HG03135 (cell line): Measurements from ENCODE around the gene FGF16.
"Not testable (repeated sequence)": the region's sequence is repeated elsewhere in the genome, so short reads cannot be mapped to it uniquely, and the experiment has no call there.

Experiments used
- ATAC-seq: cut with Tn5 transposase; IDR thresholded peaks from one replicate; pipeline ENCODE4 v1.9.1; 2021; ENCODE audit warnings: mild to moderate bottlenecking, moderate library complexity; ENCODE audit not compliant: unreplicated experiment

Gene FGF16

DNA sequence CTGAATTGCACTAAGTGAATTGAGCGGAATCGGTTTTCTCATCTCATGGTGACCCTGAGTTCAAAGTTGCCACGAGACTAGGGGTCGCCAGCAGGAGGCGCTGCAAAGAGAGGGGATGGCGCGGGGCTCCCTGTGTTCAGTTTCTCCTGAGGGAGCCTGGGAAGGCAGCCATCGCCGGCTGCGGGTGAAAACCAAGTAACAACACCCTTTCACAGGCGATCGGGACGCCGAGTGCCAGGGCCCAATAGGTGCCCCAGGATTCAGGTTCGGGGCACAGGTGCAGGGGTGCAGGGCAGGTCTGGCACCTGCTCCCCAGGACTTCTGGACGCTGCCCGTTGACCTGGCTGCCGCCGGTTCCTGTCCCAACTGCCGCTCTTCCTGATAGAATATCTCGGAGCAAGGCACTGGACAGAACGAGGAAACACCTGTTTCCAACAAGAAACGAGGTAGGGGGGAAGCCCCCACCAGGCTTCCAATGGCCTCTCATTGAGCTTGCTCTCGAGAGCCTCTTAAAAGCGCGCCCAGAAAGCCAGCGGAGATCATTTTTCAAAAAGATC is 1.1 kb upstream of the FGF16 start:
- ATAC-seq: no peak

DNA sequence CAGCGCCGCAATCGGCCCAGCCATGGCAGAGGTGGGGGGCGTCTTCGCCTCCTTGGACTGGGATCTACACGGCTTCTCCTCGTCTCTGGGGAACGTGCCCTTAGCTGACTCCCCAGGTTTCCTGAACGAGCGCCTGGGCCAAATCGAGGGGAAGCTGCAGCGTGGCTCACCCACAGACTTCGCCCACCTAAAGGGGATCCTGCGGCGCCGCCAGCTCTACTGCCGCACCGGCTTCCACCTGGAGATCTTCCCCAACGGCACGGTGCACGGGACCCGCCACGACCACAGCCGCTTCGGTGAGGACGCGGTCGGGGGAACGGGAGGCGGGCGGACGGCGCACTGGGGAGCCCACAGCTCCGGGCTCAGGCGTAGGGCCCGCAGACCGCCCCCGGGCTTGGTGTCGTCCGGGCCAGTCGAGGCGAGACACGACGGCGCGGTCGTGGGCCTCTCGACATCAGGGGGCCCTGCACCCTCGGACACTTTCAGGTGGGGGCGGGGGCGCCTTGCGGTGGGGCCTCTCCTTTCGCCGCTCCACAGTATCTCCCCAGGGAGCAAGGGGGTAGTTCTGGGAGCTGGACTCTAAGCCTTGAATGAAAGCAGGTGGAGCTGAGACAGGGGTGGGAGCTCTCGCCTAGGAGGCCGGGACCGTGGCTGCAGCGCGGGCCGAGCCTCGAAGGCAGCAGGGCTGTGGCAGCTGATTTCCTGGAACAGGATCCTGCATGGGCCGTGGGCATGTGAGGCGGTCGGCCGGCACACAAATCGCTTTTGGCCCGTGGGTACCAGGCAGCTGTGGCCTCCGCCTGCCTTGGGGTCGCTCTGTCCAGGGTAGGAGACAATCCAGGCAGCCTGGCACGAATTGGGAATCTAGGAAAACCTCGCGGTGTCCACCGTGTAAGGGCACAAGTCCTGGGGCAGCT is 722 bp downstream of the FGF16 start:
- ATAC-seq: no peak

DNA sequence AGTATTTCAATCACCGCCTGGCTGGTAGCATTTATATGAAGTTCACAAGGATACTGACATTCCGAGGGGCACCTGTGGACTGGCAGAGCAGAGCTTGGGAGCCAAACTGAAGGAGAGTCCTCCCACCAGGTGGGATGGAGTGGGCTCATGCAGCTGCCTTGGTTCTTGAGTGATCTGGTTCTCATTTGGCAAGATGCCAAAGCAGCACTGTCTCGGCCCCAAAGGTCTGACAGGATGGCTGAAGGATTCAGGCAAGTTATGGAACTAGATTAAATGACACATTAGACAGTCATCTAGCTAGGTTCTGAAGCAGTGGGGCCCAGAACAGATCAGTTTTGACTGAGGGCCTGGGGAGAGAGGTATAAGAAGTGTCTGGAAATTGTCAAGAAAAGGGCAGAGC is 3.2 kb downstream of the FGF16 start:
- no peak for ATAC-seq

DNA sequence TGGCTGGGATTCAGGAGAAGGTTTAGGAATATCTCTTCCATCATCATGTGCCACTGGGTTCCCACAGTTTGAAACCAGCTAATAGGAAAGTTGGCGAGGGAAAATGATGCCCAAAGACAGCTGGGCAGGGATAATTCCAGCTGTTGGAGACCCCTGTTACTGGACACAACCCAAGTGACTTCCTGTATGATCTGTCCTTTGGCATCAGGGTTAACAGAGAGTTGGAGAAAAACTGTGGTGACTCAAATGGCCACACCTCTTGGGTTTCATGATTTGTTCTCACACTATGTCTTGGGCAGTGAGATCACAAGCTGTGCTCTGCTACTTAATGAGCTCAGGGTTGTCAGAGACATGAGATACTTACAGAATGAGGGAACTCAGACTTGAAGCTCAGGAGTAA is 3.8 kb downstream of the FGF16 start:
- ATAC-seq: no peak

DNA sequence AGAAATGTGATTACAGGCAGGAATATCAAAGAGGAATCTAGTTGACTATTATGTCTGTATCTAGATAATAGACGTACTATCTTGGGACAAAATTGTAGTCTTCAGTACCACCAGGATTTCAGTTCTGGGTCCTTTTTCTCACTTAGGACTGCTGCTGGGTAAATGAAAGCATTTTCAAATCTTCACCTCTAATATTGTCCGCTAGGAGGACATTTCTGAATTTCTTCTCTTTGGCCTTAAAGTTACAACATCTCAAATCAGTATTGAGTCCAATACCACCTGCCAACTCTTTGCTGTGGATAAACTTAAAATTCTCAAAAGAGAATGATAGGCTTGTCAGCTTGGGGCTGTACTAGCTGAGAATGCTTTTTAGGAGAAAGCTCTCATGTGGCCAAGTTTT is 6.0 kb downstream of the FGF16 start:
- no peak for ATAC-seq

DNA sequence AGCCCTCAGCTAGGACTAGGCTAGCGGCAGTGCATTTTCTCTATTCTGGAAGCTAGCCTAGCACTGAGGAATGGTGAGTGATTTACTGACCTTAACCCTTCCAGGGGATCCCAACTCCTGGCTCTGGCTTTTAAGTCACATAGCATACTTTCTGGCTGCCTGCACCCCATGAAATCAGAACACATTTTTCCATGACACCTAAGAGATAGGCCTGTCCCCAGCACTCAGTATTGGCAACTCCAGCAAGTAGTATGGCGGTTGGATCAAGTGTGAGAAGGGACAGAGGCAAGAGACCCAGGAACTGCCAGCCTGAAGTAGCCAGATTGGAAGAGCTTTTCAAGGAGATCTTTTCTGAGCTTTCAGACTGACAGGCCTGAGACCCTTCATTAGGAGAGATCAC is 8.2 kb downstream of the FGF16 start:
- no peak for ATAC-seq

DNA sequence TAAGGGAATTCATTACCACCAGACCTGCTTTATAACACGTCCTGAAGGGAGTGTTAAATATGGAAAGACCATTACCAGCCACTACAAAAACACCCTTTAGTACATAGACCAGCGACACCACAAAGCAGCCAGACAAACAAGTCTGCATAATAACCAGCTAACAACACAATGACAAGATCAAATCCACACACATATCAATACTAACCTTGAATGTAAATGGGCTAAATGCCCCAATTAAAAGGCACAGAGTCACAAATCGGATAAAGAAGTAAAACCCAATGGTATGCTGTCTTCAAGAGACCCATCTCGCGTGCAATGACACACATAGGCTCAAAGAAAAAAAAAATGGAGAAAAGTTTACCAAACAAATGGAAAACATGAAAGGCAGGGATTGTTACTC is 36.9 kb downstream of the FGF16 start:
- no peak for ATAC-seq

DNA sequence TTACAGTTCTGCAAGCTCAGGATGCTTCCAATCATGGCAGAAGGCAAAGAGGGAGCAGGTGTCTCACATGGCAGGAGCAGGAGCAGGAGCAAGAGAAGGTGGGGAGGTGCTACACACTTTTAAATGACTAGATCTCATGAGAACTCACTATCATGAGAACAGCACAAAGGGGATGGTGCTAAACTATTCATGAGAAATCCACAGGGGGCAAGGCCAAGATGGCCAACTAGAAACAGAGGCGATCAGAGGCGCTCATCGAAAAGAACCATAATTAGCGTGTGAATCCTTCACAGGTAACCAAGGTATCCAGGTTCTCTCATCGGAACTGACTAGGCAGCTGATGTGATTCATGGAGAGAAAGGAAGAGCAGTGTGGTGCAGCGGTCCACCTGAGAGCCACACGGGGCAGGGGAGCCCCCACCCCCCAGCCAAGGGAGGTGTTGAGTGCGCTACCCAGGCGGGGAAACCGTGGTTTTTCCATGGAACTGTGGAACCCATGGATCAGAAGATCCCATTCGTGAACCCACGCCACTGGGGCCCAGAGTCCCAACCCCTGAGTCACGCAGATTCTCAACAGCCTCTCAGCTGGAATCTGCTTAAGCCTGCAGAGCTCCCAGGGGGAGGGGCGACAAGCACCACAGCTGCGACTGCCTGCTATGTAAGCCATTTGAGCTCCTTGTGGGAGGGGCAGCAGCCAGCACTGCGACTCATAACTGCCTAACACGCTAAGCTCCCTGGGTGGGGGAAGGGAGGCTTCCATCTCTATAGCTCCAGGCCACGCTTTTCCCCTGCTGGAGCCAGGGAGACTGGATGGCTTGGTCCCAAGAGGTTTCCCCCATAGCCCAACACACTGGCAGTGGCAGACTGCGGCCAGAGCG is 46.7 kb downstream of the FGF16 start:
- no peak for ATAC-seq

DNA sequence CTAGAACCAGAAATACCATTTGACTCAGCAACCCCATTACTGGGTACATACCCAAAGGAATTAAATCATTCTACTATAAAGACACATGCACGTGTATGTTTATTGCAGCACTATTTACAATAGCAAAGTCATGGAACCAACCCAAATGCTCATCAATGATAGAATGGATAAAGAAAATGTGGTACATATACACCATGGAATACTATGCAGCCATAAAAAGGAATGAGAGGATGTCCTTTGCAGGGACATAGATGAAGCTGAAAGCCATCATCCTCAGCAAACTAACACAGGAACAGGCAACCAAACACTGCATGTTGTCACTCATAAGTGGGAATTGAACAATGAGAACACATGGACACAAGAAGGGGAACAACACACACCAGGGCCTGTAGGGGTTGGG is 53.0 kb downstream of the FGF16 start:
- ATAC-seq: not testable (repeated sequence)

DNA sequence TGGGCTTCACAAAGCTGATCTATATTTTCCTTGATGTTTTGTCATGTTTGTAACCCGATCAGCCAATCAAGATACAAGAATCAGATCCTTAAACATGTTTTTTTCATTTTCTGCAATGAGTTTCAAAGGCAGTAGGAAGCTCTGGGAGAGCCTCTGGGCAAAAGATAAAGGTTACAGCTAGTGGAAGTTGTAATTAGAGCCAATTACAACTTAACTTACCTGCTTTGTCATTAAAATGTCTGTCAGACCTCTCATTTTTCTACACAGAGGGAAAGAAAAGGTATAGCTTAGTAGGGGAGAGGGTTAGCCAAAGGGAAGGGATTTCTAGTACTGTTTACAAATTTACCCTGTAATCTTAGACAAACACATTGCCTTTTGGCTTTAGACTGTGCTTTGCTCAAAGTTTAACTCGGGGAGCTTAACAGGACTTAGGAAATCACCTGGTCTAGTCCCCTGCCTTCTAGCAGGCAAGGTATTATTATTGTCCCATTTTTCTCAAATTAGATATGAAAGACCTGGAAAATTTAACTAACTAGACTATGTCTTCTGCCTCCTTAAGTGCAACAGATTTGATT is 55.8 kb downstream of the FGF16 start:
- no peak for ATAC-seq

DNA sequence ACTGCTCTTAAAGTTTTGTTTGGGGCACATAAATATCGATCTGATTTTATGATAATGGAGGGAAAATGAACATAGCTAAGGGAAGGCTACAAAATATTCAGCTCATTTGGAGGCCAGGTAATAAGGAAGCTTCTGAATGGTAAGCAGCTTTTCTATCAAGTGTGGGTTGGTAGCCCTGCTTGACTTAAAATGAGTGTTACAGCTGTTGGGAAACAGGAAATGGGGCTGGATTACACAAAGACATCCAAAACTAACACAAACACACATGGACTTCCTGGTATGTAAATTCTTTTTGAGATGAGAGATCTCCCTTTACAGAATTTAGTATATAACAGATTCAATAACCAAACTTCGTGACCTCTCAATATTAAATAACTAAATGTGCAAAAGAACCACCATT is 58.0 kb downstream of the FGF16 start:
- ATAC-seq: no peak
